ENCODE measurements around the gene FLT3.

- no peak for TF ChIP-seq CTCF (IDR thresholded peaks at IDR 0.05)
- TF ChIP-seq POLR2A (IDR thresholded peaks at IDR 0.05), result no peak
Observed at GRCh38 chr13:28000567-28000966, 99.8 kb downstream of the FLT3 start.

Data from testis (tissue), 2 donors.